GM19193 (cell line): Measurements from ENCODE around the gene MOBP.

Experiments used
- POLR2A ChIP-seq: IDR thresholded peaks from 4 replicates; pipeline ENCODE4 v1.6.1; 2011; ENCODE audit not compliant: insufficient read depth, insufficient read length; ENCODE audit errors: extremely low read depth

The MOBP gene

DNA sequence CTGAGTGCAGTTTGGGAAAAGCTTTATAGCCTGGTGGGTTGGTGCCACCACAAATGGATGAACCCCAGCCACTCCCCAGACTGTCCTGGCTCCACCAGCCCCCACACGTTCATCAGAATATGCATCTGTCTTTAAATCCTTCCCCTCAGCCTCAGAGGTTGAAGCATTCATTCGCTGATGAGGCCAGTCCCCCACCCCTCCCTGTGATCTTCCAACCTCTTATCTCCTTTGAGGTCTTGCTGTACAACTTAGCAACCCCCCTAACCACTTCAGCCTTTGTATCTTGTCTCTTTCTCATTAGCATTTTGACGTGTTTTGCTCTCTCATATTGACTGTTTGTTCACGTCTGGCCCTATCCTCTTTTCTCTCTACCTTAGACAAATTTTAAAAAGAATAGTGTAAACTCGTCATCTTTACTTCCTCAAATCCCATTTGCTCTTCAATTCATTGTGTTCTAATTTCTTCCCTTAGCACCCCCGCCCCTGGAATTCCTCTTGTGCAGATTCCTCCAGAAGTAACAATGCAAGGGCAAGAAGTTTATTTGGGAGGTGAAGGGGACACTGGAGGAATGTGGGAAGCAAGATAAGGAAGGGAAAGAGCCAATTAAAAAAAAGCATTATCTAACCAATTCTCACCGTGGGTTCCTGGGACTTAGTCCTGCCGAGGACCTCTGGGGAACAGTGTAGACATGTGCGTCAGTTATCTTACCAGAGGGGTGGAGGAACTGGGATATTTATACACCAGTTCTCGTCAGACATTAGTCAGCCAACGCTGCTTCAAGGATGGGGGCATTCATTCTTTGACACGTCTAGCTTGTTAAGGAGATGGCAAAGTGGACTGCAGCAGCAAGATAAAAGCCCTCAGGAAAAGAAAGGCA, 38.6 kb downstream of the MOBP start:
- no peak for TF ChIP-seq POLR2A

GRCh38 chr3:39506863-39507262, 39.4 kb downstream of the MOBP start:
- no peak for TF ChIP-seq POLR2A

DNA sequence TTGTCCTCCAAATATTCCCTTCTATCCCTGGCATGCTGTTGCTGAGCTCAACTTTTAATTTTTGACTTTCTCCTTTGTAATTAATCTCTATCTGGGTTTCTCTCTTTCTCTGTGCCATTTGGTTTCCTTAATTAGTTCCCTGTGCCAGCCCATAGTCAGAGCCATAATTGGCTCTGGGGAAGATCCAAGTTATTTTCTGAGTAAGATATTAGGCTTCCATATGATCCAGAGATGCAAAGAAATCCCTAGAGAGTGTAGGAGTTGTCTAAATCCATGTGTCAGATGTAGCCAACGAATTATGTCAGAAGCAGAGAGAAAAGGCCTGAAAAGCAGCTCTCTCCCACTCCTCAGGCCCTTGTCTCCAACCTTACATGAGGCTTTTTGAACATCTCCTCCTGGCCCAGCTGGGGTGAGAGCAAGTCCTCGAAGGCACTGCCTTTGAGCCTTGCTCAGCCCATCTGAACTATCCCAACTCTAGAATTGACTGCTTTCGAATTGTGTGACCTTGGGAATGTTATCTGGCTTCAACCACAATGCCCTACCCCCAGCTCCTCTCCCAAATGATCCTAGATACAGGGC, 46.4 kb downstream of the MOBP start:
- no peak for TF ChIP-seq POLR2A

GRCh38 chr3:39515681-39516441, 48.4 kb downstream of the MOBP start:
- no peak for TF ChIP-seq POLR2A

- TF ChIP-seq POLR2A = no peak
Measured at GRCh38 chr3:39519103-39519502, 51.6 kb downstream of the MOBP start.

DNA sequence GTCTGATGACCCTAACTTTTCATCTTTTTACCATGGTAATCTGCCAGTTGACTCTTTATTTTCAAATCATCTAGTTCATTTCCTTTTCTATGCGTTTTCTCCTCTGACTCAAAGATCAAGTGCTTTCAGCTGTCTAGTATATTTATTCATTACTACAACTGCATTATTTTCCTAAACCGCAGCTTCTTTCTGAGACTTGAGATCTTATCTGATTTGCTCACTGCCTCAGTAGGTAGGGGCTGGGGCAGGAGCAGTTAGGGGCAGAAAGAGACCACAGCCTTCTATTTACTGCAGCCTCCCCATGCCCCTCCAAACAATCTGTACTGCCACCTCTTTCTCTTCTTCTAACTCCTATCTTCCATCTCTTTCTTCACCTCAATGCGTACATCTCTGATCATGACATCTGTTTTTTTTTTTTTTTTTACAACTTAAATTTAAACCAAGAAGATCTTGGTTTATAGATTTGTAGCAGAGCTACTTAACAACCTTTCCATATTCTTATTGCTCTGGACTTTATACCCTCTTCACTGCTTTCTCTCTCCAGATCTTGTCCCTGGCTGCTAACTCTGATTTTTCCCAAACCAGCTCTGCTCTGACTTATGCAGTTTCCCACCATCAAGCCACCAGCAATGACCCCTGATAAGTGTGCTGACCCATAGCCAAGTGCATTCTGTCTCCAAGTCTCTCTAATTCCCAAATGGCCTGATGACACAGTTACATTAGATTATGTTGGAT, 52.2 kb downstream of the MOBP start:
- TF ChIP-seq POLR2A = no peak

DNA sequence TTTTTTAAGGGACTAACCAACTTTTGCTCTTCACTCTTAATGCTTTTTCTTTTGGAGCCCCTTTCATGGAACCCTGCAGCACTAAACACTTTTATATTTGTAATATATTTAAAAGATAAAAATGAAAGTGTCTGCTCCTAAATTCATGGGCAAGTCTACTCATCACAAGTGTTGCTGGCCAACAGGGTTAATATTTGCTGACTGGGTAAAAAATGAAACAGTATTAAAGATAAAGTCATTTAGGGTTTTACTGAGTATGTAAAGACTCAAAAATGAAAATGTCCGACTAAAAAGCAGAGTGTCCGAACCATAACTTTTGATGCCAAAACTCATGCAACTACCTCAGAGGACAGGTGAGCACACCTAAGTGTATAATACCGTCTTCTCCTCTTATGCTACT, 54.0 kb downstream of the MOBP start:
- no peak for TF ChIP-seq POLR2A

GRCh38 chr3:39524107-39524506, 56.6 kb downstream of the MOBP start:
- no peak for TF ChIP-seq POLR2A

DNA sequence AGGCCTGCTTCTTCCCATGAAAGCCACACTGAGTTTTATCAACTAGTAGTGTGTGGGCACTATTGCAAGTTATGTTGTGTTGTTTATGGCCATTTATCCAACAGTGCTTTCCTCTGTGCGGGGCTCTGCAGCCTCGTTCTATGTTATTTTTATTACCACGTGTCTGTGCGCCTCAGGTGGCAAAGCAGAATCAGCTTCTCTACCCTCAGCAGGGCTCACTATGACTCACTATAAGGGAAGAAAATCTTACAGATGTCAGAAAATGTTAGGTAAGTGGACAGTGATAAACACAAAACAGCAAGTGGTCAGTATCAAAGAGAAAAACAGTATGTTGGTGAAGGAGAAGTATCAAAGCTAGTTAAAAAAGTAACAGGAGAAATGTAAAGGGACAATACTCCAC, 61.4 kb downstream of the MOBP start:
- no peak for TF ChIP-seq POLR2A

DNA sequence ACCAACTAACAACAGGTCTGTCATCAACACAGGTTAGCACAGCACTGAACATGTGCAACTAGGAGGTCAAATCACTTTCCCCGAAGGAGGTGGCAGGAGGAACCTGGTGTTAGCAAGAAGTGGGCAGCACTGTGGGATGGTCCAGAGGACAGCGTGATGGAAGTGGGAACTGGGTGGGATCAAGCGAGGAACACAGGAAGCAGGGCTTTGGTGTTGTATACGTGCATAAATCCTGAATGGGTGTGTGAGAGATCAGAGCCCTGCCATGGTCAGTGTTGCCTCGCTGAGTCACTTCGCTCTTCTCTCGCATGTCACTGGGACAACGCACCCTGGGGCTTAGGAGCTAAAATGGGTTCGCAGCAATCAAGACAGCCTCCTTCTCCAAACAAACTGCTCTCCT, 62.1 kb downstream of the MOBP start:
- no peak for TF ChIP-seq POLR2A

DNA sequence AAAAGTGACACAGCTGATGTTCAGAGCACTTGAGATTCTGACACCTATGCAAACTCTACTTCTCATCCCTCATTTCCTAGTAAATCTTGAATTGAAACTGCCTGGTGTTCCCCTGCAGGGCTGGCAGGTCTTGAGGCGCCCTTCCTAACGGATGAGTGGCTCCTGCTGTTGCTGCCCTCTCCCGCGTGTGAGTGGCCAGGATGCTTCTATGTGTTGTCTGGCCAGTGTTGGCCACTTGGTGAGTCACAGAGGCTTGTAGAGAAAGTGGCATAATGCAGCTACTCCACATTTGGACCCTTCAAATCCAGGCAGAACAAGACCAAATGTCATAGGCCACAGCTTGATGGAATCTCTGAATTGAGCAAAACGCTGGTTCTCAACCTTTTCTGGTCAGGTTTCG, 63.6 kb downstream of the MOBP start:
- no peak for TF ChIP-seq POLR2A

DNA sequence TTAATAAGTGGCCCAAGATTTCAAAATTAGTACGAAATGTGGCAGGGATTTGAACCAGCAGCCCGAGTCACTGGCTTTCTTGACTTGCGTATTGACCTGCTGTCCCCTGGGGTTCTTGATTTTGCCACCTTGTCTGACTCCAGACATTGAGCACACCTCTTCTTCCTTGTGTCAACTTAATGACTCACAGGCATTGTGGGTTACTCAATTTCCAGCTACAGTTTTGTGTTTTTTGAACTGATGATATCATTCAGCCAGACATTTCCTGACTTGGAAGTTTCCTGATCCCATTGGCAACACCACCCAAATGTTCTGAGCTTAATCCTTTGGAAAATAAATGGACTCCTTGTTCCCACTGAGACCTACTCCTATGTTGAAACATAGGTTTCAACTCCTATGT, 64.2 kb downstream of the MOBP start:
- TF ChIP-seq POLR2A = no peak

DNA sequence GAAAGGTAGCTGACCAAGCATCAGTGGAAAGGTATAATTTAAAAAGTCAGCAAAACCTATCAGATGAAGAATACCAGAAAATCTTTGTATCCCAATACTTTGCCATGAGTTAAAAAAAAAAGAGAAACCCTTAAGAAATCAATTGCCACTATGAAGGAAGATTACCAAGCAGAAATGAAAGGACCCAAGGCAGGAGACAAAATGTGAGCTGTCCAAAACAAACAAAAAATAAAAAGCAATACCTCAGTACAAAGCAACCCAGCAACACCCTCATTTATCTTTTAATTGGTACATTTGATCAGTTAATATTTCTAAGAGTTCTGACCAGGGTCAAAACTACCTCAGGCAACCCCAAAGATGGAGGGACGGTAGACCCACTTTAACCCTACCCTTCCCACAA, 65.3 kb downstream of the MOBP start:
- TF ChIP-seq POLR2A = no peak

- no peak for TF ChIP-seq POLR2A
Measured at GRCh38 chr3:39533226-39533625, 65.7 kb downstream of the MOBP start.
